IMR-90 (cell line): Measurements from ENCODE around the gene IL36G. TPM values are rescaled to one million over a fixed set of nuclear protein-coding genes. Genes with fewer than 3 reads are reported as not detected.

ENCODE experiments used
- ATAC-seq: fragments of 200-7000 bp; cut with Tn5 transposase; 2 replicates; pipeline ENCODE4 v1.9.1; 2020; ENCODE audit warnings: low read depth, mild to moderate bottlenecking, moderate library complexity
- BruUV-seq: library from RNA; stranded (reverse); fragments of 400-500 nt; replicated peaks from 2 replicates; lab custom pipeline; 2021; lab: Mats Ljungman, UMichigan
- CTCF ChIA-PET: fragments of 300-600 bp; formaldehyde crosslinking; extraction: SDS; loops from one replicate; lab custom pipeline; 2021; ENCODE audit warnings: antibody characterized with exemption; lab: Yijun Ruan, JAX
- POLR2A ChIA-PET: fragments of 300-600 bp; sonication (Branson Sonifier 250); formaldehyde crosslinking; loops from one replicate; lab custom pipeline; 2022; ENCODE audit warnings: antibody characterized with exemption; ENCODE audit not compliant: unreplicated experiment; lab: Charles Lee
- DNase-seq: peaks from one replicate; pipeline ENCODE4 v3.0.0; 2013
- H2AFZ ChIP-seq: replicated peaks from 2 replicates; pipeline ENCODE3; 2013; ENCODE audit warnings: low read length, mild to moderate bottlenecking; ENCODE audit not compliant: poor library complexity
- H2AK5ac ChIP-seq: 2 replicates; pipeline ENCODE4 v1.6.1; 2013; ENCODE audit warnings: low read depth, low read length, inconsistent platforms
- H2AK9ac ChIP-seq: replicated peaks from 2 replicates; pipeline ENCODE3; 2013; ENCODE audit warnings: mild to moderate bottlenecking, low read depth, low read length, moderate library complexity; ENCODE audit not compliant: poor library complexity
- H2BK120ac ChIP-seq: 2 replicates; pipeline ENCODE4 v1.6.1; 2013; ENCODE audit warnings: low read depth, low read length, inconsistent platforms
- H2BK15ac ChIP-seq: 3 replicates; pipeline ENCODE4 v1.6.1; 2013; ENCODE audit warnings: low read depth, low read length, inconsistent platforms
- H2BK20ac ChIP-seq: 2 replicates; pipeline ENCODE4 v1.6.1; 2013; ENCODE audit warnings: low read depth, mild to moderate bottlenecking, inconsistent platforms, low read length, moderate library complexity
- H2BK5ac ChIP-seq: 2 replicates; pipeline ENCODE4 v1.6.1; 2013; ENCODE audit warnings: mild to moderate bottlenecking, low read depth, low read length, inconsistent platforms; ENCODE audit not compliant: poor library complexity, severe bottlenecking
- H3K14ac ChIP-seq: replicated peaks from 2 replicates; pipeline ENCODE4 v1.6.1; 2013; ENCODE audit warnings: low read depth, low read length, inconsistent platforms
- H3K18ac ChIP-seq: 2 replicates; pipeline ENCODE4 v1.6.1; 2013; ENCODE audit warnings: low read depth, low read length, control low read depth
- H3K23ac ChIP-seq: 2 replicates; pipeline ENCODE4 v1.6.1; 2013; ENCODE audit warnings: low read depth, low read length, inconsistent platforms
- H3K27ac ChIP-seq: 2 replicates; pipeline ENCODE4 v1.5.1; 2013; ENCODE audit warnings: mild to moderate bottlenecking, control low read depth, low read length; ENCODE audit not compliant: insufficient read depth
- H3K27me3 ChIP-seq: 2 replicates; pipeline ENCODE4 v1.6.1; 2013; ENCODE audit warnings: low read length; ENCODE audit not compliant: control insufficient read depth, insufficient read depth
- H3K36me3 ChIP-seq: 2 replicates; pipeline ENCODE4 v1.6.1; 2013; ENCODE audit warnings: low read length, mixed read lengths; ENCODE audit not compliant: control insufficient read depth, insufficient read depth
- H3K4ac ChIP-seq: 2 replicates; pipeline ENCODE4 v1.6.1; 2013; ENCODE audit warnings: low read depth, low read length, inconsistent platforms
- H3K4me1 ChIP-seq: 2 replicates; pipeline ENCODE4 v1.6.1; 2013; ENCODE audit warnings: low read length, mixed read lengths; ENCODE audit not compliant: control insufficient read depth, insufficient read depth
- H3K4me2 ChIP-seq: 2 replicates; pipeline ENCODE4 v1.6.1; 2013; ENCODE audit warnings: low read depth, mild to moderate bottlenecking, control low read depth, low read length, moderate library complexity
- H3K4me3 ChIP-seq: 2 replicates; pipeline ENCODE4 v1.5.1; 2013; ENCODE audit warnings: low read depth, mild to moderate bottlenecking, control low read depth, low read length, moderate library complexity; ENCODE audit not compliant: insufficient read depth
- H3K56ac ChIP-seq: 2 replicates; pipeline ENCODE4 v1.6.1; 2013; ENCODE audit warnings: low read length, inconsistent platforms; ENCODE audit not compliant: insufficient read depth; ENCODE audit errors: extremely low read depth
- H3K79me1 ChIP-seq, 2 experiments: 2 replicates each; pipeline ENCODE4 v1.6.1; 2013; ENCODE audit warnings: low read length in 2 of 2, inconsistent platforms in 1 of 2, low read depth in 1 of 2
- H3K9ac ChIP-seq: 2 replicates; pipeline ENCODE4 v1.6.1; 2013; ENCODE audit warnings: low read depth, low read length, control low read depth
- H3K9me1 ChIP-seq: 2 replicates; pipeline ENCODE4 v1.6.1; 2013; ENCODE audit warnings: low read length, inconsistent platforms; ENCODE audit not compliant: insufficient read depth
- H3K9me3 ChIP-seq: 2 replicates; pipeline ENCODE4 v1.6.1; 2013; ENCODE audit warnings: low read length; ENCODE audit not compliant: control insufficient read depth, insufficient read depth
- H4K20me1 ChIP-seq: 2 replicates; pipeline ENCODE4 v1.6.1; 2013; ENCODE audit warnings: low read length, inconsistent platforms; ENCODE audit not compliant: insufficient read depth
- H4K5ac ChIP-seq: 2 replicates; pipeline ENCODE4 v1.6.1; 2013; ENCODE audit warnings: mild to moderate bottlenecking, low read depth, low read length, control low read depth
- H4K8ac ChIP-seq, 2 experiments: 2 replicates each; pipeline ENCODE4 v1.6.1; 2013; ENCODE audit warnings: low read depth in 2 of 2, low read length in 2 of 2, control low read depth in 1 of 2, inconsistent platforms in 1 of 2
- H4K91ac ChIP-seq: 2 replicates; pipeline ENCODE4 v1.6.1; 2013; ENCODE audit warnings: low read depth, low read length, inconsistent platforms; ENCODE audit not compliant: insufficient read depth
- BHLHE40 ChIP-seq: fragments of 150-350 bp; IDR thresholded peaks from 2 replicates; pipeline ENCODE4 v1.6.1; 2016; ENCODE audit warnings: mild to moderate bottlenecking, low read depth, low read length
- CEBPB ChIP-seq: IDR thresholded peaks from 2 replicates; pipeline ENCODE4 v1.6.1; 2012; ENCODE audit warnings: low read depth, low read length, improper control_type of control experiment
- CHD1 ChIP-seq: IDR thresholded peaks from 2 replicates; pipeline ENCODE4 v1.6.1; 2012; ENCODE audit warnings: low read depth, low read length, improper control_type of control experiment
- FOS ChIP-seq: fragments of 150-350 bp; IDR thresholded peaks from 2 replicates; pipeline ENCODE4 v1.6.1; 2016; ENCODE audit warnings: low read depth, low read length
- MAFK ChIP-seq: IDR thresholded peaks from 2 replicates; pipeline ENCODE4 v1.6.1; 2012; ENCODE audit warnings: low read depth, low read length, improper control_type of control experiment
- MAZ ChIP-seq: IDR thresholded peaks from 2 replicates; pipeline ENCODE4 v1.6.1; 2012; ENCODE audit warnings: low read depth, mild to moderate bottlenecking, low read length, improper control_type of control experiment, moderate library complexity, borderline replicate concordance
- MXI1 ChIP-seq: IDR thresholded peaks from 2 replicates; pipeline ENCODE4 v1.6.1; 2012; ENCODE audit warnings: low read depth, mild to moderate bottlenecking, low read length, moderate library complexity, borderline replicate concordance
- NFE2L2 ChIP-seq: fragments of 150-350 bp; IDR thresholded peaks from 2 replicates; pipeline ENCODE4 v1.6.1; 2016; ENCODE audit warnings: low read depth, mild to moderate bottlenecking, low read length
- POLR2A ChIP-seq: IDR thresholded peaks from 2 replicates; pipeline ENCODE4 v1.6.1; 2012; ENCODE audit warnings: mild to moderate bottlenecking, low read depth, low read length
- RAD21 ChIP-seq: IDR thresholded peaks from 2 replicates; pipeline ENCODE4 v1.6.1; 2012; ENCODE audit warnings: low read length, improper control_type of control experiment
- RFX5 ChIP-seq: IDR thresholded peaks from 2 replicates; pipeline ENCODE4 v1.8.0; 2012; ENCODE audit warnings: low read depth, mild to moderate bottlenecking, low read length, moderate library complexity
- SMC3 ChIP-seq: fragments of 150-350 bp; IDR thresholded peaks from 2 replicates; pipeline ENCODE4 v1.6.1; 2016; ENCODE audit warnings: low read depth, mild to moderate bottlenecking, antibody characterized with exemption, low read length, moderate library complexity
- WGBS, 2 experiments: methylation state at CpG; one replicate each; pipeline versions ENCODE4 v1.1.5 to v1.1.7; 2013; ENCODE audit warnings: missing lambda C conversion rate in 2 of 2; ENCODE audit not compliant: insufficient read length in 1 of 2; ENCODE audit errors: extremely low coverage in 2 of 2; 5-methylcytosine and 5-hydroxymethylcytosine counted together
- dilution Hi-C: fragments of 300-500 bp; cut with HindIII; formaldehyde crosslinking; loops from one replicate; pipeline ENCODE4 v1.14.3; 2018; ENCODE audit warnings: low sequenced_read_pairs; ENCODE audit not compliant: unreplicated experiment
- in situ Hi-C: fragments of 300-500 bp; cut with MboI; formaldehyde crosslinking; loops from 3 replicates; pipeline ENCODE4 v1.14.3; 2019; ENCODE audit warnings: low sequenced_read_pairs, inconsistent platforms, mixed read lengths
- intact Hi-C: fragments of 100-400 bp; cut with micrococcal nuclease; formaldehyde crosslinking; loops from 2 replicates; pipeline ENCODE4 v1.10.0; 2022
- polyA plus RNA-seq, 3 experiments: library from polyadenylated mRNA; depleted of rRNA; stranded (reverse); fragments of >200 nt; gene quantifications; 2 replicates each; pipeline ENCODE4 v1.2.3, GENCODE V29; 2012; ENCODE audit warnings: low replicate concordance in 1 of 3
- total RNA-seq: library from RNA; depleted of rRNA; stranded (reverse); fragments of >200 nt; gene quantifications from 2 replicates; pipeline ENCODE4 v1.2.3, GENCODE V29; 2012
- TF ChIP-seq, protein P1 (sequence below): conservative IDR thresholded peaks from 2 replicates; pipeline ENCODE4 v1.5.1; 2012; ENCODE audit warnings: mild to moderate bottlenecking, low read depth, low read length, improper control_type of control experiment

The IL36G gene
- total and polyA plus RNA-seq, 2 of the 4 experiments (the other 2 are of a cell fraction): not detected

DNA sequence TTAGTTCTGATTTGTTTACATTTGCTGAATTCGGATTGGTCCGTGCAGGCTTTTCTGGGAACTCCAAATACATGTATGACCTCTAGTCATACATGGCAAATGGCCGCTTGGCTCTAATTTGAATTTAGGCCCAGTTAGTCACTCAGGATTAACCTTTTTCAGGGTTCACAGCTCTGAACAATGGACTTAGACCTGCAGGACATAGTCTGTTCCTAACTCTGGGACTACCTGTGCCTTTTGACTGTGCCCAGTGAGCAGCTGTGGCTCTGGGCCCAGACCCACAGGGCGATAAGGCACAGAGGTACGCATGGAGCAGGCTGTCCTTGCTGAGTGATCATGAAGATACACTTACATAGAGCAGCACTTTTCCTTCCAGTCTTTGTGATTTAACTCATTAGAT lies 38.4 kb upstream of the IL36G start:
- Histone ChIP-seq H3K9me3 (no peaks in the 10 kb centered on the region), H3K27ac (no peak overlapping the region), H2AK5ac (no peak overlapping the region), H3K4me1 (no peaks in the 10 kb centered on the region), H2BK5ac (no peak overlapping the region), H3K4me3 (no peak overlapping the region), H3K23ac (no peak overlapping the region), H3K9ac (no peak overlapping the region), H3K4me2 (no peak overlapping the region), H3K14ac (no peak overlapping the region), H3K79me1 (no peaks in the 10 kb centered on the region), H4K20me1 (no peaks in the 10 kb centered on the region), H3K36me3 (no peaks in the 10 kb centered on the region), H2BK120ac (no peak overlapping the region), H3K18ac (no peak overlapping the region), H2BK20ac (no peak overlapping the region), H3K9me1 (no peaks in the 10 kb centered on the region), H2AK9ac (no peak overlapping the region), H3K56ac (no peak overlapping the region), H4K5ac (no peak overlapping the region), H3K27me3 (peaks cover 4% of the 10 kb centered on the region), H4K8ac (no peak overlapping the region), H4K91ac (no peak overlapping the region), H2BK15ac (no peak overlapping the region), H3K4ac (no peak overlapping the region), H2AFZ (no peak overlapping the region)
- POLR2A ChIA-PET: no interaction called here
- dilution Hi-C loops (no loop called here), in situ Hi-C loops (no loop called here), intact Hi-C loops (no loop called here)
- TF ChIP-seq RAD21 (no peak), BHLHE40 (no peak), FOS (no peak), SMC3 (no peak), CHD1 (no peak), CEBPB (no peak), RFX5 (no peak), MAZ (no peak), MAFK (no peak), NFE2L2 (no peak), MXI1 (no peak), POLR2A (no peak)
- TF ChIP-seq, protein P1, sequence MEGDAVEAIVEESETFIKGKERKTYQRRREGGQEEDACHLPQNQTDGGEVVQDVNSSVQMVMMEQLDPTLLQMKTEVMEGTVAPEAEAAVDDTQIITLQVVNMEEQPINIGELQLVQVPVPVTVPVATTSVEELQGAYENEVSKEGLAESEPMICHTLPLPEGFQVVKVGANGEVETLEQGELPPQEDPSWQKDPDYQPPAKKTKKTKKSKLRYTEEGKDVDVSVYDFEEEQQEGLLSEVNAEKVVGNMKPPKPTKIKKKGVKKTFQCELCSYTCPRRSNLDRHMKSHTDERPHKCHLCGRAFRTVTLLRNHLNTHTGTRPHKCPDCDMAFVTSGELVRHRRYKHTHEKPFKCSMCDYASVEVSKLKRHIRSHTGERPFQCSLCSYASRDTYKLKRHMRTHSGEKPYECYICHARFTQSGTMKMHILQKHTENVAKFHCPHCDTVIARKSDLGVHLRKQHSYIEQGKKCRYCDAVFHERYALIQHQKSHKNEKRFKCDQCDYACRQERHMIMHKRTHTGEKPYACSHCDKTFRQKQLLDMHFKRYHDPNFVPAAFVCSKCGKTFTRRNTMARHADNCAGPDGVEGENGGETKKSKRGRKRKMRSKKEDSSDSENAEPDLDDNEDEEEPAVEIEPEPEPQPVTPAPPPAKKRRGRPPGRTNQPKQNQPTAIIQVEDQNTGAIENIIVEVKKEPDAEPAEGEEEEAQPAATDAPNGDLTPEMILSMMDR: no peak
- ATAC-seq: no peak
- WGBS, 2 experiments: 83% methylated on average over 3 of the region's 5 CpGs; no CpG with 5 or more reads in 1 of the 2 experiments
- no peak for DNase-seq
- CTCF ChIA-PET: interaction anchor here (1.4 to 4.2 kb wide), 3 partner anchors 10 to 189 kb away, joined by 3 to 90 read pairs (median 3); no protein-coding TSS in a partner anchor
- no TSS peak for BruUV-seq
